IPS DF 4.7 (cell line): ENCODE data around the gene SLC22A4.

ENCODE experiments used
- DNase-seq: peaks from one replicate; pipeline ENCODE4 v3.0.0-alpha.2; 2013; ENCODE audit warnings: low spot score; ENCODE audit errors: extremely low read depth

The SLC22A4 gene

DNA sequence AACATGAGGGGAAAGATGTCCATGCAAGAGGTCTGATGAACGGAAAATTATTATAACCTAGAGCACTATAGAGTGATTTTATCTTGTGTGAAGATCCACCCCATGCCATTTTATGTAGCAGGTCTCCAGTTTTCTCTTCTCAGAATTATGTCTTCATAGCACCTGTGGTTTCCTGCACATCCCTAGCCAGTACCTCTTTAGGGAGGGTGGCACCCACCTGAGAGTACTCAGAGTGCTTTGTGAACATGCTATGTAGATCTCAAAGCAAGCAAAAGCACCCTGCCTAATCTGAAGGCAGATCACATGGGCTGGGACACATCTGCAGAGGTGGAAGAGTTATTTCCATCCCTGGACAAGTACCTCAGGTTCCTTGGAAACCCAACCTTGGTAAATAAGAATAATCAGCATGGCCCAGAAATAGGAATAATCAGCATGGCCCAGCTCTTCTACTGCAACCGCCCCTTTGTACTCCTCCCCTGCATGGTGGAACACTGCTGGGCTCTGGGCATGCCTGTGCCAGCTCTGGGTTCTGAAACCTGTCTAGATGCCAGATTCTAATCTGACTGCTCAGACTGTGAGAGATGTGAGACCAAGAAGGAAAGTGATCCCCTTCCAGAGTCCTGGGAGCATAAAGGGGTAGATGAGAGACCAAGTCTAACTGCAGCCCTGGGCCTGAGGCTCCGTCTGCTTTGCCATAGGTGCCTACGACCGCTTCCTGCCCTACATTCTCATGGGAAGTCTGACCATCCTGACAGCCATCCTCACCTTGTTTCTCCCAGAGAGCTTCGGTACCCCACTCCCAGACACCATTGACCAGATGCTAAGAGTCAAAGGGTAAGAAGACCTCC, 99.0 kb downstream of the SLC22A4 start:
- DNase-seq: no peak
